Pancreas (tissue), 10 donors: ENCODE data around the gene SEC31A. TPM values are rescaled to one million over a fixed set of nuclear protein-coding genes. Genes with fewer than 3 reads are reported as not detected.
A peak's percentile ranks its signal among the peaks of the same experiment; 100 is the strongest.
"Not testable (repeated sequence)": the region's sequence is repeated elsewhere in the genome, so short reads cannot be mapped to it uniquely, and the experiment has no call there.

Experiments used
- ATAC-seq, 4 donors: fragments of 200-7000 bp; cut with Tn5 transposase; one replicate each; pipeline versions ENCODE4 v1.8.0 to v1.9.1; 2020; ENCODE audit warnings: mild to moderate bottlenecking in 4 of 4, moderate library complexity in 4 of 4
- DNase-seq, 6 donors: peaks; one replicate each; pipeline ENCODE4 v3.0.0-alpha.2; 2020
- FAIRE-seq: peaks from 2 replicates; lab custom pipeline; 2012; peaks lifted over from hg19 to GRCh38; lab: Jason Lieb, UNC
- H3K27ac ChIP-seq, 4 donors: fragments of 200-600 bp; sonication (generic); 1 replicate in 3 of 4; 2 replicates in 1 of 4; pipeline versions ENCODE4 v1.5.0 to v1.8.0; 2020
- H3K27me3 ChIP-seq, 4 donors: fragments of 200-600 bp; one replicate each; pipeline ENCODE4 v1.8.0; 2021
- H3K36me3 ChIP-seq, 3 donors: fragments of 200-600 bp; sonication (generic) in 1 of 3; one replicate each; pipeline versions ENCODE4 v1.5.0 to v1.8.0; 2020 to 2021
- H3K4me1 ChIP-seq, 3 donors: fragments of 200-600 bp; one replicate each; pipeline ENCODE4 v1.8.0; 2021
- H3K4me3 ChIP-seq, 4 donors: fragments of 200-600 bp; sonication (generic) in 2 of 4; one replicate each; pipeline versions ENCODE4 v1.5.0 to v1.8.0; 2020 to 2021
- H3K9me3 ChIP-seq, 4 donors: fragments of 200-600 bp; one replicate each; pipeline ENCODE4 v1.8.0; 2021
- WGBS, 2 donors: extraction: QIAGEN DNeasy Blood & Tissue Kit; methylation state at CpG; one replicate each; pipeline ENCODE4 v1.1.7; 2013; 5-methylcytosine and 5-hydroxymethylcytosine counted together
- intact Hi-C, 3 donors: fragments of 100-400 bp; cut with DNase I; formaldehyde crosslinking; loops; one replicate each; pipeline versions ENCODE4 v1.11.1 to v1.14.2; 2022
- polyA plus RNA-seq, 2 donors: library from polyadenylated mRNA; stranded (reverse); fragments of 200-250 nt; gene quantifications; one replicate each; pipeline ENCODE4 v1.2.3, GENCODE V29; 2013
- total RNA-seq, 6 donors: library from RNA; stranded (reverse); fragmentation: NEBNext Ultra II Directional in 4 of 6; extraction: Animal tissue kit (Norgen Biotek cat#: 25700) in 4 of 6; gene quantifications; one replicate each; pipeline versions ENCODE4 v1.2.1 to v1.2.4, GENCODE V29; 2021 to 2023
- TF ChIP-seq, protein P1 (sequence below), 4 donors: fragments of 200-600 bp; sonication (generic) in 3 of 4; IDR thresholded peaks; one replicate each; pipeline versions ENCODE4 v1.5.0 to v1.8.0; 2021; ENCODE audit warnings: antibody characterized with exemption in 4 of 4
- donor health status: healthy with polysubstance abuse.
- donor health status: DM: no; HTN: no; CAD: no; lungs with moderate emphysema.
- donor health status: DM: no; HTN: no; CAD: no.
- donor health status: control.
- donor health status: control.
- donor health status: Bipolar disorder and iron deficiency.
- donor health status: DM: yes; HTN: yes; CAD: no.
- donor health status: DM: no; HTN: no; CAD: no.
- donor health status: DM: no; HTN: no; CAD: no.
- donor health status: DM: yes; HTN: yes; CAD: no.

SEC31A gene
- total and polyA plus RNA-seq, 8 donors, result 123 to 205 (median 169) TPM

DNA sequence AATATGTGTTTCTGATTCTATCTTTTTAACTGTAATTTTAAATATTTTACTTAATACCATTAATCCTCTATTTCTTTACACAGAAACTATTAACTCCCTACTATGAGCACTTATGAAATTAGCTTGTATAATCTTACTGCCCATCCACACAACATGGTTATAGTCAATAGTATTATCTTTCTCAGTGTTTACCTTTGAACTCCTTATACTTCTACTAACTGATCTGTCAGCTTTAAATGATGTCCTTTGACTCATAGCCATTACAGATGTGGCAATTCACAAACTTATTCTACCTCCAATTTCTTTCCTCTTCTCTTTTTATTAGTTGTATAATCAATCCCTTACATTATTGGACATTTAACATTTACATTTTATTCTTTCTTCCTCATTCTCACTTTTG, 5.5 kb downstream of the SEC31A start:
- Histone ChIP-seq H3K27me3 (no peaks in the 10 kb centered on the region), H3K9me3 (no peaks in the 10 kb centered on the region), H3K4me3 (peak overlapping the region in 1 of 4 donors; percentile 1), H3K27ac (peak overlapping the region in 2 of 4 donors; percentile 58 to 100), H3K4me1 (peaks cover 9 to 54% (median 43%) of the 10 kb centered on the region in 3 donors), H3K36me3 (peaks cover 0 to 7% (median under 1%) of the 10 kb centered on the region in 3 donors)
- TF ChIP-seq, protein P1, sequence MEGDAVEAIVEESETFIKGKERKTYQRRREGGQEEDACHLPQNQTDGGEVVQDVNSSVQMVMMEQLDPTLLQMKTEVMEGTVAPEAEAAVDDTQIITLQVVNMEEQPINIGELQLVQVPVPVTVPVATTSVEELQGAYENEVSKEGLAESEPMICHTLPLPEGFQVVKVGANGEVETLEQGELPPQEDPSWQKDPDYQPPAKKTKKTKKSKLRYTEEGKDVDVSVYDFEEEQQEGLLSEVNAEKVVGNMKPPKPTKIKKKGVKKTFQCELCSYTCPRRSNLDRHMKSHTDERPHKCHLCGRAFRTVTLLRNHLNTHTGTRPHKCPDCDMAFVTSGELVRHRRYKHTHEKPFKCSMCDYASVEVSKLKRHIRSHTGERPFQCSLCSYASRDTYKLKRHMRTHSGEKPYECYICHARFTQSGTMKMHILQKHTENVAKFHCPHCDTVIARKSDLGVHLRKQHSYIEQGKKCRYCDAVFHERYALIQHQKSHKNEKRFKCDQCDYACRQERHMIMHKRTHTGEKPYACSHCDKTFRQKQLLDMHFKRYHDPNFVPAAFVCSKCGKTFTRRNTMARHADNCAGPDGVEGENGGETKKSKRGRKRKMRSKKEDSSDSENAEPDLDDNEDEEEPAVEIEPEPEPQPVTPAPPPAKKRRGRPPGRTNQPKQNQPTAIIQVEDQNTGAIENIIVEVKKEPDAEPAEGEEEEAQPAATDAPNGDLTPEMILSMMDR (IDR thresholded peaks at IDR 0.05), result no peak
- no peak for FAIRE-seq
- no peak for DNase-seq
- intact Hi-C loops, result loop anchor here in 1 of 3 donors (10.0 kb wide), 1 partner anchor 51 kb away; no protein-coding TSS in a partner anchor
- peak in 3 of 4 donors; percentile 22 to 52 (median 39) for ATAC-seq

DNA sequence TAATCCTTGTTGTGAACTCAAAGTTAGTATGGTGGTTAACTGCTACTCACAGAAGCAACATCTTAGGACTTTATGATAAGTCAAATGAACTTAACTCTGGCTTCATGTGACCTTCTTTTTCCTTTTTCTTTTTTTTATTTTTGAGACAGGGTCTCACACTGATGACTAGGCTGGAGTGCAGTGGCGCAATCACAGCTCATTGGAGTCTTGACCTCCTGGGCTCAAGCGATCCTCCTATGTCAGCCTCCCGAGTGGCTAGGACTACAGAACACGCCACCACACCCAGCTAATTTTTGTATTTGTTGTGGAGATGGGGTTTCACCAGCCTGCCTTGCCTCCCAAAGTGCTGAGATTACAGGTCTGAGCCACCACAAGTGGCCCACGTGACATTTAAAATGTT, 22.4 kb downstream of the SEC31A start:
- peaks cover 13 to 25% (median 18%) of the 10 kb centered on the region in 3 donors for H3K4me1 ChIP-seq
- intact Hi-C loops, result no loop called here
- DNase-seq (no peak), ATAC-seq (no peak), FAIRE-seq (no peak)
- H3K27me3 ChIP-seq, result no peaks in the 10 kb centered on the region
- H3K9me3 ChIP-seq, result no peaks in the 10 kb centered on the region
- H3K27ac ChIP-seq, result no peak overlapping the region
- TF ChIP-seq, protein P1 (IDR thresholded peaks at IDR 0.05), result no peak
- 97 to 99% methylated on average over 5 of the region's 5 CpGs for whole genome bisulfite sequencing, 2 donors
- H3K36me3 ChIP-seq, result peaks cover 4 to 79% (median 31%) of the 10 kb centered on the region in 3 donors
- H3K4me3 ChIP-seq, result no peak overlapping the region

DNA sequence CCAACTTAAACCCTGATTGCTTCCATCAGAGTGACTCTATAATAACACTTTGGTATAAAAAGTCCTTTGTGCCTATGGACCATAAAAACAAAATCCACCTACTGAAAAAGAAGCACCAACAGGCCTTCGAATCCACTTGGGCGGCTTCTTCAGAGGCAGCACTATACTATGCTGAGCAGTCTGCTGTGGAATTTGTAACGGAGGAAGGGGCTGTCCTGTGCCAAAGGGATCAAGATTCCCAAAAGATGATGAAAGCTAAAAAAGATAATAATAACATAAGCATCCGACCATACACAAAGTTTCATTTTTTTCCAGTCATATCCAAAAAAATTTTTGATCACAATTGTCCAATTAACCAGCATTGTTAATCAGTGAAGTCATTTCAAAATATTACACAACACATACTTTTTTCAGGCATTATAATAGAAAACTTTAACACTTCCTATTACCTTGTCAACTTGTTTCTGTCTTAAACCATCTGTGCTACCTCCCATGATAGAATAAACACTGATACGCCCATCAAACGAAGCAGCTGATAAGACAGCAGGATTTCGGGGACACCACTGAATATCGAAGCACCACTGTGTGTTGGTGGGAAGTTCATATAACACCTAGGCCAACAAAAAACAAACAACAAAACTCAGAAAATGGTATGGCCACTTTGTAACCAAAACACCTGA, 24.1 kb downstream of the SEC31A start:
- no peak for FAIRE-seq
- peaks cover 0 to 3% (median 0%) of the 10 kb centered on the region in 4 donors for H3K9me3 ChIP-seq
- peak overlapping the region in 3 of 4 donors; percentile 9 to 76 (median 68) for H3K27ac ChIP-seq
- peak; percentile 62 to 83 (median 71) for ATAC-seq
- no peak overlapping the region for H3K4me3 ChIP-seq
- intact Hi-C loops, result no loop called here
- H3K4me1 ChIP-seq, result peaks cover 18 to 25% (median 18%) of the 10 kb centered on the region in 3 donors
- H3K36me3 ChIP-seq, result peaks cover 3 to 78% (median 35%) of the 10 kb centered on the region in 3 donors
- WGBS, 2 donors, result 51 to 52% methylated on average over 8 of the region's 8 CpGs
- no peaks in the 10 kb centered on the region for H3K27me3 ChIP-seq
- DNase-seq, result no peak
- TF ChIP-seq, protein P1 (IDR thresholded peaks at IDR 0.05), result no peak

DNA sequence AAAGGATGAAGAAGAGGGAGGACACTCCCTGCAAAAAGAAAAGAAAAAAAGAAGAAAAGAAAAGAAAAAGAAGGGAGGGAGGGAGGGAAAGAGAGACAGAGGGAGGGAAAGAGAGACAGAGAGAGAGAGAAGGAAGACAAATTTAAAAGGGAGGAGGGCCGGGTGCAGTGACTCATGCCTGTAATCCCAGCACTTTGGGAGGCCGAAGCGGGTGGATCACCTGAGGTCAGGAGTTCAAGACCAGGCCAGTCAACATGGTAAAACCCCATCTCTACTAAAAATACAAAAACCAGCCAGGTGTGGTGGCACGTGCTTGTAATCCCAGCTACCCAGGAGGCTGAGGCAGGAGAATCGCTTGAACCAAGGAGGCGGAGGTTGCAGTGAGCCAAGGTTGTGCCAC, 24.9 kb downstream of the SEC31A start:
- Histone ChIP-seq H3K27ac (peak overlapping the region in 3 of 4 donors; percentile 9 to 76 (median 68)), H3K36me3 (peaks cover 0 to 71% (median 31%) of the 10 kb centered on the region in 3 donors), H3K4me1 (peaks cover 18 to 25% (median 18%) of the 10 kb centered on the region in 3 donors)
- intact Hi-C loops, H3K27me3 ChIP-seq, H3K4me3 ChIP-seq, FAIRE-seq, H3K9me3 ChIP-seq, DNase-seq: not testable (repeated sequence)
- ATAC-seq, result peak in 2 of 4 donors; percentile 8 to 12
- 79% methylated on average over 6 of the region's 6 CpGs for WGBS, 2 donors

DNA sequence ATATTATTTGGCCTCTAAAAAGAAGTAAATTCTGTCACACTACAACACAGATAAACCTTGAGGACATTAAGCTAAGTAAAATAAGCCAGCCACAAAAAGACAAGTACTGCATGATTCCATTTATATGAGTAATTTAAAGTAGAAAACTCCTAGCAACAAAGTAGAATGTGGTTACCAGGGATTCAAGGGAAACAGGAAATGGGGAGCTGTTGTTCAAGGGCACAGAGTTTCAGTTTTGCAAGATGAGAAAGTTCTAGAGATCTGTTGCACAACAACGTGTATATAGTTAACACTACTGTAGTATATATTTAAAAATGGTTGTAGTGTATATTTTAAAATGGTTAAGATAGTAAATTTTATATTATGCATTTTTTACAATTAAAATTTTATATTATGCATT, 25.4 kb downstream of the SEC31A start:
- H3K36me3 ChIP-seq, result peaks cover 0 to 71% (median 26%) of the 10 kb centered on the region in 3 donors
- intact Hi-C loops, result no loop called here
- no peak overlapping the region for H3K4me3 ChIP-seq
- ATAC-seq (peak; percentile 44 to 82 (median 68)), DNase-seq (no peak), FAIRE-seq (peak; percentile 41)
- peaks cover 0 to 3% (median 0%) of the 10 kb centered on the region in 4 donors for H3K9me3 ChIP-seq
- peak overlapping the region in 2 of 4 donors; percentile 68 to 76 for H3K27ac ChIP-seq
- H3K4me1 ChIP-seq, result peaks cover 18 to 25% (median 18%) of the 10 kb centered on the region in 3 donors
- WGBS, 2 donors, result 5 to 10% methylated on average over 1 of the region's 1 CpG
- TF ChIP-seq, protein P1 (IDR thresholded peaks at IDR 0.05), result no peak
- H3K27me3 ChIP-seq, result no peaks in the 10 kb centered on the region
